NCI-H524 (cell line): ENCODE data around the gene SLC5A10.
"Not testable (repeated sequence)": the region's sequence is repeated elsewhere in the genome, so short reads cannot be mapped to it uniquely, and the experiment has no call there.

Experiments
- DNase-seq, 2 experiments: peaks; one replicate each; lab custom pipeline; 2025; lab: John Stamatoyannopoulos, UW

Gene SLC5A10

DNA sequence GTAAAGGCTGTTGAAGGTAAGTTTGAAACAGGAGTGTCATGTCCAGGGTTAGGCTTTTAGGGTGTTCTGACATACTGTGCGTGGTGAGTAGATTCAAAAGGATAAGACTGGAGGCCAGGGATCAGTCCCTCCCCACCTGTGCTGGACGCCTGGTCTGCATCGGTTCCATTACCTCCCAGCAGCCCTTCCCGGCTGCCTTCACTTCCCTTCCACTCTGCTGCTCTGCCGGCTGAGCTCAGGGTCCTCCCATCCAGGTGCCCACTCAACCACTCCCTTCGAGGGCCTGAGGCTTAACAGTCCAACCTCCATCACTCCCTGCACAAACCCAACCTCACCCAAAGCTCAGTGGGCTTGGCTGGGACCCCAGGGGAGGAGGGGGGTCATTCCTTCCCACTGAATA lies 4.1 kb upstream of the SLC5A10 start:
- DNase-seq: no peak

- DNase-seq: no peak
Observed at GRCh38 chr17:18948476-18949006, 3.4 kb upstream of the SLC5A10 start.

DNA sequence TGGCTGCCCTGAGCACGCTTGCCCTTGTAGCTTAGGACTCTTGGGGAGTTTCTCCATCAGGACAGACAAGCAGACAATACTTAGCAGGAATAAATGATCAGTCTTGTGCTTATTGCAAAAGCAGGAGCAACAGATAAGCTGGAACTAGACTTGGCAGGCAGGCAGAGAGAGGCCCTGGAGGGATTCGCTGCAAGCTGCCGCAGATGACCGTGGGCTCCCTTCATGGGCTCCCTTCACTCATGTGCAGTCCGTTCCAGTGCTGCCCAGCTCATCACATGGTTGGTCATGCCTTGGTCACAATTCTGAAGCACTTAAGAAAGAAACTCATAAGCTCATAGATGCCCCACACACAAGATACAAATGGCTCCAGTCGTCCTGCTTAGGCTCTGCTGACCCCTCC lies 2.4 kb upstream of the SLC5A10 start:
- DNase-seq: no peak

DNA sequence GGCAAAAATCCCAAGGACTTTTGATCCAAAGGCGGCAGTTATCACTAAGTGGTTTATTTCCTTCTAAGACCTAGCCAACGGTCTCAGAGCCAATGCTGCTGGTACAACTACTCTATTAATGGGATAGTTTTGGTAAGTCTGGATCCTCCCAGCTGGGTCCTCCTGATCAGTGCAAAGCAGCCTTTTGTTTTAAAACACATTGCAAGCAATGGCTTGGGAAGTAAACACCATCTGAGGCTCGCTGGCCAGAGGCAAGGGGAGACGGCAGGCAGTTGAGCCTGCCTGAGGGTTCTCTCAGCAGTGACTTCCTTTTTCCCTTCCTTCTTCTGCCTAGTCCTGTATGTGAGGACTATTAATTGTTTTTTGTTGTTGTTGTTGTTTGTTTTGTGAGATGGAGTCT lies 1.6 kb upstream of the SLC5A10 start:
- DNase-seq: no peak

DNA sequence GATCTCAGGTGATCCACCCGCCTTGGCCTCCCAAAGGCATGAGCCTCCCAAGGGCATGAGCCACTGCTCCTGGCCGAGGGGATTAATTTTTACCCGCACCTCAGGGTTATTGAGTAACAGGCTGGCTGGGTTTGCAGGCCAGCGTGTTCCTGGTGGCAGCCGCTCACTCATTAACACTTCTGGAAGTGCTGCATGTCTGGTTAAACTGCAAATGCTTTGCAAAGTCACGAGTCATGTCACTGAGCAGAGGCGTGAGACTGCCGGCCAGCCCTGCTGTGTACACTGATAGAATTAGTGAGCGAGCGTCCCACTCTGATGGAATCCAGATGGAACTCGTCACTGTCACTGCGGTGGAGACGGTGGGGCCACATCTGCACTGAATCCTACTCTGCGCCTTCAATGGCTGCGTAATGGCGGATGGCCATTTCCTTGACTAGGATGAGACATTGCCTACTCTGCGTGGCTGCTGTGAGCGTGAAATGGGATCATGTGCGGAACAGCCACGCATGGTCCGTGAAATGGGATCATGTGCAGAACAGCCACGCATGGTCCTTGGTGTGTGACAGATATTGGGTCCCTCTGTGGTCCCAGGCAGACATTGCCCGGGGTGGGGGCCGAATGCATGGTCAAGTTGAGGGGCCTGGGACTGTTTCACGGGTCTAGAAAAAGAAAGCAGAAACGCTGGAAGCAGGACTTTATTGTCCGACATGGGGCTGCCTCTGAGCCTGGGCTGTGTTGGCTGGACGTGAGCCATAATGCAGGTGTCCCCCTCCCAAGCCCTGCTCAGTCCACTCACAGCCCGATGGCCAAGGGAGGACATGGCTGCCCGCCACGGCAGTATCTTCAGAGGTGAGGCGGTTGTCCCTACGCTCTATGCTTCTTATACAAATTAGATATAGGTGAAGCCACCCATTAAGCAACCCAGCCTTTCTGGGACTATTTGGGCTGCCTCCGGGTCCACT lies 740 bp upstream of the SLC5A10 start:
- DNase-seq: no peak

DNA sequence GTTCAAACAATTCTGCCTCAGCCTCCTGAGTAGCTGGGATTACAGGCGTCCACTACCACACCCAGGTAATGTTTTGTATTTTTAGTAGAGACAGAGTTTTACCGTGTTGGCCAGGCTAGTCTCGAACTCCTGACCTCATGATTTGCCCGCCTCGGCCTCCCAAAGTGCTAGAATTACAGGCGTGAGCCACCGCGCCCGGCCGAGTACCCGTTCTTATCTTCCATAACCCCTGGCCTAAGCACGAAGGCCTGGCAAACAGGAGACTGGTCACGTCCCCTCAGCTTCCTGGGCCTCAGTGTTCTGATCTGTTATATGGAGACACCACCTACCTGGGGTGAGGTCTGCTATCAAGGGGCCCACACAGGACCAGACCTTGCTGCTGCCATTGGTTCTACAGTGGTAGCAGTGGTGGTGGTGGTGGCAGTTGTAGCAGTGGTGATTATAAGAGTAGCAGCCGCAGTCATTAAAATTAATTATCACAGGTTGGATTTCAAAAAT lies 1.3 kb downstream of the SLC5A10 start:
- DNase-seq: no peak

- no peak for DNase-seq
Observed at GRCh38 chr17:18954321-18954720, 2.4 kb downstream of the SLC5A10 start.

DNA sequence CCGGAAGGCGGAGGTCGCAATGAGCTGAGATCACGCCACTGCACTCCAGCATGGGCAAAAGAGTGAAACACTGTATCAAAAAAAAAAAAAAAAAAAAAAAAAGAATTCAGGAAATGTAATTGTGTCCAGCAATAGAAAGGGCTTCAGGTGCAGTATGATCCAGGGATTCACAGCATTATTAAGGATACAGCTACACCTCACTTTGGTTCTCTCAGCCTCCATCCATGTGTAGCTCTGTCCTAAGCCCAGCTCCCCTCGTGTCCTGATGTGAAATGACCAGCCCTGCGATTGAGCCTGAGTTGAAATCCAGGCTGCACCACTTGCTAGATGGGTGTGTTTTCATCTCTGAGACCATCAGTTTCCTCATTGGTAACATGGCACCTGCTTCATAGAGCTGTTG lies 3.0 kb downstream of the SLC5A10 start:
- no peak for DNase-seq

GRCh38 chr17:18956021-18956420 lies 4.1 kb downstream of the SLC5A10 start:
- DNase-seq: not testable (repeated sequence)

DNA sequence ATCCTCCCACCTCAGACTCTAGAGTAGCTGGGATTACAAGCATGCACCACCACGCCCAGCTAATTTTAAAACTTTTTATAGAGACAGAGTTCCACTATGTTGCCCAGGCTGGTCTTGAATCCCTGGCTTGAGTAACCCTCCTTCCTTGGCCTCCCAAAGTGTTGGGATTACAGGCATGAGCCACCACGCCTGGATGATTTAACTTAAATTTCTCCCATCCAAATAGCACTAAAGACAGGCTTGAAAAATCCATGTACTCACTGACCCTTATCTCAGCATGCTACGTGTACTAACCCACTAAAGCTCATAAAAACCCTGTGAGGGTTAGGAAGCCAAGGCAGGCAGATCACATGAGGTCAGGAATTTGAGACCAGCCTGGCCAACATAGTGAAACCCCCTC lies 4.6 kb downstream of the SLC5A10 start:
- DNase-seq: no peak

DNA sequence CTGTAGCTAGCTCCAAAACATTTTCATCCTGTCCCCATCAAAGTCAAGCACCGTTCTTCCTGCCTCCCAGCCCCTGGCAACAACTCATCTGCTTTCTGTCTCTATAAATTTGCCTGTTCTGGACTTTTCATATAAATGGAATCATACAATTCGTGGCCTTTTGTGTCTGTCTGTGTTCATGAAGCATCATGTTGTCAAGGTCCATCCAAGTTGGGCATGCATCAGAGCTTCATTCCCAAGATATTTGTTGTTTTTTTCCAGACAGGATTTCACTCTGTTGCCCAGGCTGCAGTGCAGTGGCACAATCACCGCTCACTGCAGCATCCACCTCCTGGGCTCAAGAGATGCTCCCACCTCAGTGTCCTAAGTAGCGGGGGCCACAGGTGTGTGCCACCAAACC lies 5.9 kb downstream of the SLC5A10 start:
- DNase-seq: no peak

DNA sequence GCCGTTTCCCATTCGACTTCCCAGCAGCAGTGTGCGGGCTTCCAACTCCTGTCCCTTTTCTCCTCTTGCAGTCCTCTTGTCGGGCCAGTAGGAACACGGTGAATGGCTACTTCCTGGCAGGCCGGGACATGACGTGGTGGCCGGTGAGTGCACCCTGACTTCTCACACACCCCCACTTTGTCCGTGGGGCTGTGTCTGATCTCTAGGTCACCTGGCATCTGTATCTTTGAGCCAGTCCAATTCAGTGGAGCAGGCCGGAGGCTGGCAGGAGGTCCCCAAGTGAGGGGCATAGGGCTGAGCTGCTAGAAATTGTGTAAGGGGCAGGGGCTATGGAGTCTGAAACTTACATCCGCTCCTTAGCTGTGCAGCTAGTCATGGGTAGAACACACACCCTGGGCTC lies 6.6 kb downstream of the SLC5A10 start:
- no peak for DNase-seq

DNA sequence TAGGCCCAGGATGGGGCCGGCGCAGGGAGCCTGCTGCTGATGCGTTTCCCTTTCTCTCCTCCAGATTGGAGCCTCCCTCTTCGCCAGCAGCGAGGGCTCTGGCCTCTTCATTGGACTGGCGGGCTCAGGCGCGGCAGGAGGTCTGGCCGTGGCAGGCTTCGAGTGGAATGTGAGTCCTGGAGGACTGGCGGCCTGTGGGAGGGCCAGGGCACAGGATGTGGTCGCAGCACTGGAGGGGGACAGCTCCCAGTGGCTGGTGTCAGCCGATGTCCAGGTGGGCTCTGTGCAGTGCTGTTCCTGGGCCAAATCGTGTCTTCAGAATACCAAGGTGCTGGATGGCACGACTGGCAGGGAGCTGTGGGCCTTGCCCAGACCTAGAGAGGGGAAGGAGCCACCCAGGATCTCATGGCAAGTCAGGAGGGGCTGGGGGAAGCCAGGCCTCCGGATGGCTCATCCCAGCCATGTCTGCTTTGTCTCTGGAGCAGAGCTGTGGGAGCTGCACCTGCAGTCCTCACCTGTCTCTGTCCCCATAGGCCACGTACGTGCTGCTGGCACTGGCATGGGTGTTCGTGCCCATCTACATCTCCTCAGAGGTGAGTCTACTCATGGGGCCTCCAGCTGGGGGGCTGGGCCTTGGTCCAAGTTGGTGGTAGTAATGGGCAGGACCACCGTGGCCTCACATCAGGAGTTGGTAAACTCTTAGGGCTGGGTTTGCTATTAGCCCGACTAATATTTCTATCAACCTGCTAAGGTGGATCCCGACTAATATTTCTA lies 7.3 kb downstream of the SLC5A10 start:
- DNase-seq: no peak

DNA sequence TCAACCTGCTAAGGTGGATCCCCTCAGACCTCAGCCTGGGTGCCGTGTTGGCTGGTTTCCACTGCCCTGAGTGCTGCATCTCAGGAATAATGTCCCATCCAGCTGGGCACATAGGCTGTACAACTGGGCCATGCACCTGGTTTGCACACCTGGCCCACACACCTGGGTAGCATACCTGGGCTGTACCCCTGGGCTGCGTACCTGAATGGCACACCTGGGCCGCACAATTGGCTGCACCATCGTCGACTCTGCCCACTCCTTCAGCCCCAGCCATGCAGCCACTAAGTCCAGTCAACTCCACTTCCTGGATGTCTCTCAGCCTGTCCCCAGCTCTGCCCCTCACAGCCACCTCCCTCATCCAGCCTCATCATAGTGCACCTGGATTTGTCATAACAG lies 7.9 kb downstream of the SLC5A10 start:
- no peak for DNase-seq

GRCh38 chr17:18960241-18960665 lies 8.3 kb downstream of the SLC5A10 start:
- no peak for DNase-seq

- peak; percentile 38 to 70 for DNase-seq
Observed at GRCh38 chr17:18960803-18961511, 9.0 kb downstream of the SLC5A10 start.

- no peak for DNase-seq
Observed at GRCh38 chr17:18961634-18962493, 9.9 kb downstream of the SLC5A10 start.

- DNase-seq: no peak
Observed at GRCh38 chr17:18962494-18962815, 10.5 kb downstream of the SLC5A10 start.

GRCh38 chr17:18963126-18964017 lies 11.4 kb downstream of the SLC5A10 start:
- no peak for DNase-seq

- DNase-seq: no peak
Observed at GRCh38 chr17:18964018-18964351, 12.0 kb downstream of the SLC5A10 start.
